Upper lobe of right lung (tissue), 1 donor: ENCODE data around the gene IRF1. TPM values are rescaled to one million over a fixed set of nuclear protein-coding genes. Genes with fewer than 3 reads are reported as not detected.

Experiments used
- ATAC-seq: fragments of 200-7000 bp; cut with Tn5 transposase; one replicate; pipeline ENCODE4 v1.9.1; 2020; ENCODE audit warnings: mild to moderate bottlenecking, moderate library complexity
- DNase-seq: peaks from one replicate; pipeline ENCODE4 v3.0.0-alpha.2; 2020
- H3K27ac ChIP-seq: fragments of 200-600 bp; one replicate; pipeline ENCODE4 v1.8.0; 2022
- H3K27me3 ChIP-seq: fragments of 200-600 bp; one replicate; pipeline ENCODE4 v1.8.0; 2022; ENCODE audit warnings: mild to moderate bottlenecking
- H3K36me3 ChIP-seq: fragments of 200-600 bp; one replicate; pipeline ENCODE4 v1.8.0; 2022
- H3K4me1 ChIP-seq: fragments of 200-600 bp; one replicate; pipeline ENCODE4 v1.8.0; 2022
- H3K4me3 ChIP-seq: fragments of 200-600 bp; one replicate; pipeline ENCODE4 v1.8.0; 2022; ENCODE audit warnings: mild to moderate bottlenecking
- H3K9me3 ChIP-seq: fragments of 200-600 bp; one replicate; pipeline ENCODE4 v1.8.0; 2022
- intact Hi-C: fragments of 100-400 bp; cut with DNase I; formaldehyde crosslinking; loops from one replicate; pipeline ENCODE4 v1.11.0; 2022
- total RNA-seq: library from RNA; stranded (reverse); fragmentation: NEBNext Ultra II Directional; extraction: Animal tissue kit (Norgen Biotek cat#: 25700); gene quantifications from one replicate; pipeline ENCODE4 v1.2.1, GENCODE V29; 2021
- TF ChIP-seq, protein P1 (sequence below): fragments of 200-600 bp; IDR thresholded peaks from one replicate; pipeline ENCODE4 v1.8.0; 2022; ENCODE audit warnings: antibody characterized with exemption
- donor health status: DM: no; HTN: yes; CAD: no; lungs with severe emphysema.

The IRF1 gene
- total RNA-seq, 1 donor from 2014 or later, result 59.5 TPM

DNA sequence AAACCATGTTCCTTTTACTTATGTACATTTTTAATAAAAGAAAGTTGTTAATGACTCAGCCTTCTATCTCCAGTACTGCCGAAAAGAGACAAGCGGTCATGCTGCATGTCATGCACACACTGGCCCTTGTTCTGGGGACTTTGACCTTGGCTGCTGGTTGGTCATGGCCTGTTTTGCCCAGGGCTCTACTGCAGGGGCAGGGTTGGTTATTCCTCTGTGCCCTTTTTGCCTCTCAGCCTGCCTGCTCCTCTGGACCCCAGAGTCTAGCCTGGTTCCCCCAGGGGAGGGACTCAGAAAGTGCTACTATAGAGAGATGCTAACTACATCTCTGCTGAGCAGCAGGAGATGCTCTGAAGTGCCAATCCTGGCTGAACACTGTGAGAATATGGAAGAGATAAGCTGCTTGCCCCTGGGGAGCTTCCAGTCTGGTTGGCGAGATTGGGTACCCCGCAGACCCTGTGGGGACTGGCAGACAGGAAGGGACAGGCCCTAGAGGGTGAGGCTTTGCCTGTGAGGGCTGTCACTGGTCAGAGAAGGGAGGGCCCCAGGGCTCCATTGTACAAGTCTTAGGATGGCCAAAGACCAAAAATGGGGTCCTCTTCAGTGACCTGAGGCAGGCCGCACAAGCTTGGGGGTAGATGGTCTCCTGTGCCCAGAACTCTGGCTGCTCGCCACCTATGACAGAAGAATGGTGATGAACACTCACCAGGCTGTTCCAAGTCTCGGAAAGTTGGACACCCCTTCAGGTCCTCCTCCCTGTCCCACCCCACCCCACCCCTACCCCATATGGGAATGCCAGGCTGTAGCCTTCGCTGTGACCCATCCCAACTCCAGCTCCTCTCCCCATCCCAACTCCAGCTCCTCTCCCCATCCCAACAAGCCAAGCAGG is 14.3 kb downstream of the IRF1 start:
- peak; percentile 29 for DNase-seq
- no peak for ATAC-seq
- Histone ChIP-seq H3K4me1 (peaks cover 3% of the 10 kb centered on the region), H3K4me3 (no peak overlapping the region), H3K27me3 (no peaks in the 10 kb centered on the region), H3K9me3 (no peaks in the 10 kb centered on the region), H3K27ac (peak overlapping the region; percentile 18), H3K36me3 (peaks cover 1% of the 10 kb centered on the region)
- intact Hi-C loops, result no loop called here
- TF ChIP-seq, protein P1, sequence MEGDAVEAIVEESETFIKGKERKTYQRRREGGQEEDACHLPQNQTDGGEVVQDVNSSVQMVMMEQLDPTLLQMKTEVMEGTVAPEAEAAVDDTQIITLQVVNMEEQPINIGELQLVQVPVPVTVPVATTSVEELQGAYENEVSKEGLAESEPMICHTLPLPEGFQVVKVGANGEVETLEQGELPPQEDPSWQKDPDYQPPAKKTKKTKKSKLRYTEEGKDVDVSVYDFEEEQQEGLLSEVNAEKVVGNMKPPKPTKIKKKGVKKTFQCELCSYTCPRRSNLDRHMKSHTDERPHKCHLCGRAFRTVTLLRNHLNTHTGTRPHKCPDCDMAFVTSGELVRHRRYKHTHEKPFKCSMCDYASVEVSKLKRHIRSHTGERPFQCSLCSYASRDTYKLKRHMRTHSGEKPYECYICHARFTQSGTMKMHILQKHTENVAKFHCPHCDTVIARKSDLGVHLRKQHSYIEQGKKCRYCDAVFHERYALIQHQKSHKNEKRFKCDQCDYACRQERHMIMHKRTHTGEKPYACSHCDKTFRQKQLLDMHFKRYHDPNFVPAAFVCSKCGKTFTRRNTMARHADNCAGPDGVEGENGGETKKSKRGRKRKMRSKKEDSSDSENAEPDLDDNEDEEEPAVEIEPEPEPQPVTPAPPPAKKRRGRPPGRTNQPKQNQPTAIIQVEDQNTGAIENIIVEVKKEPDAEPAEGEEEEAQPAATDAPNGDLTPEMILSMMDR, result no peak

DNA sequence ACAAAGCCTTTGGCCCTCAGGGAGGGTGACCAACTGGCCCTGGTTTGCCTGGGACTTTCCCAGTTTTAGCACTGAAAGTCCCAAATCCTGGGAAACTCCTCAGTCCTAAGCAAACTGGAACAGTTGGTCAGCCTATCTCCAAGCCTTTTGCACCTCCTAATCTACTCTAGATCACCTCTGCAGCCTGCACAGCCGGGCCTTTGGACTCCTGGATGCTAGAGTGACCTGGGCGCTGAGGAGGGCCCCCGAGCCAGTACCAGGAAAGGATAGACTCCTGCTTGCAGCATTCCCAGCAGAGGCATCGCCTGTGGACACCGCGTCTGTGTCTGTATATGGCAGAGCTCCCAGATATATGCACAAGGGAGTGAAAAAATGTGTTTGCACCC is 15.1 kb downstream of the IRF1 start:
- Histone ChIP-seq H3K27me3 (no peaks in the 10 kb centered on the region), H3K27ac (peak overlapping the region; percentile 18), H3K4me3 (no peak overlapping the region), H3K9me3 (no peaks in the 10 kb centered on the region), H3K4me1 (peaks cover 10% of the 10 kb centered on the region), H3K36me3 (peaks cover 2% of the 10 kb centered on the region)
- no peak for ATAC-seq
- peak; percentile 33 for DNase-seq
- TF ChIP-seq, protein P1, result no peak
- intact Hi-C loops, result no loop called here

DNA sequence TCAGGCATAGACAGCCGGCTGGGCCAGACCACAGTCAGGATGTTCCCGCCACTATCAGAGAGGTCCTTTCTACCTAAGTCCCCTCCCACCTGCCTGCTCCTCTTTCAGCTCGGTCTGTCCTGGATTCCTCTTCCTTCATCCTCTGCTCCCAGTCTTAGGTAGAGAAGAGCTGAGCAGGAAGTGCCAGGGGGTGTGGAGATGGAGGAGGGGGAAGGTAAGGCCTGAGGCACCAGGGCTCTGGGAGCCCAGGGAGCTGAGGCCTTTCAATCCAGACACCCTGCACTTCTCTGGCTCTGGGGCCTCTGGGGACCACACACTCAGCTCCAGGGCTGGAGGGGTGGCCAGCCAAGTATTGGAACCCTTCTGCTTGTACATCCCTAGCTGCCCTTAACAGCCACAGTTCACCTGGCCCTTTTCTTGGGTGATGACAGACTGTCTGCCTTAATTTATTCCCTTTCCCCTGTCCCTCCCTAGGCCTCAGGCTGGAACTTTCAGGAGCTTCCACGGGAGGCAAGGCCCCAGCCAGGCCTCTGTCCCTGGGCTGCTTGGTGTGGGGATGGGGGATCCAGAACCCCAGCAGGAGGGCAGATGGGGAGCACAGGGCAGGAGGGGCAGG is 15.6 kb downstream of the IRF1 start:
- DNase-seq (peak; percentile 32), ATAC-seq (no peak)
- H3K27ac ChIP-seq, result peak overlapping the region; percentile 14
- H3K9me3 ChIP-seq, result no peaks in the 10 kb centered on the region
- TF ChIP-seq, protein P1, result no peak
- peaks cover 16% of the 10 kb centered on the region for H3K4me1 ChIP-seq
- intact Hi-C loops, result no loop called here
- no peak overlapping the region for H3K4me3 ChIP-seq
- H3K27me3 ChIP-seq, result no peaks in the 10 kb centered on the region
- H3K36me3 ChIP-seq, result peaks cover 5% of the 10 kb centered on the region

DNA sequence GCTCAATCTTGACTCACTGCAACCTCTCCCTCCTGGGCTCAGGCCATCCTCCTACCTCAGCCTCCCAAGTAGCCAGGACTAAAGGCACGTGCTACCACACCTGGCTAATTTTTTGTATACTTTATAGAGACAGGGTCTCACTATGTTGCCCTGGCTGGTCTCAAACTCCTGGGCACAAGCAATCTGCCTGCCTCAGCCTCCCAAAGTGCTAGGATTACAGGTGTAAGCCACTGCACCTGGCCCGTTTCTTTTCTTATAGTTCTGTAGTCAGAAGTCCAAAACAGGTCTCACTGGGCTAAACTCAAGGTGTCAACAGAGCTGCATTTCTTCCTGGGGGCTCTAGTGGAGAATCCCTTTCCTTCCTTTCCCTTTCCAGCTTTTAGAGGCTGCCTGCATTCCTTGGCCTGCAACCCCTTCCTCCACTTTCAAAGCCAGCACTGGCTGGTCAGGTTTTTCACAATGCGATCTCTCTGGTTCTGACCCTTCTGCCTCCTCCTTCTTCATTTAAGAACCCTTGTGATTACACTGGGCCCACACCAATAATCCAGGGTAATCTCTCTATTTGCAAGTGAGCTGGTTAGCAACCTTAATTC is 16.3 kb downstream of the IRF1 start:
- intact Hi-C loops, result no loop called here
- H3K9me3 ChIP-seq, result no peaks in the 10 kb centered on the region
- no peak overlapping the region for H3K4me3 ChIP-seq
- no peaks in the 10 kb centered on the region for H3K27me3 ChIP-seq
- peaks cover 5% of the 10 kb centered on the region for H3K36me3 ChIP-seq
- peaks cover 23% of the 10 kb centered on the region for H3K4me1 ChIP-seq
- ATAC-seq (no peak), DNase-seq (peak; percentile 3)
- H3K27ac ChIP-seq, result peak overlapping the region; percentile 60
- TF ChIP-seq, protein P1, result no peak

DNA sequence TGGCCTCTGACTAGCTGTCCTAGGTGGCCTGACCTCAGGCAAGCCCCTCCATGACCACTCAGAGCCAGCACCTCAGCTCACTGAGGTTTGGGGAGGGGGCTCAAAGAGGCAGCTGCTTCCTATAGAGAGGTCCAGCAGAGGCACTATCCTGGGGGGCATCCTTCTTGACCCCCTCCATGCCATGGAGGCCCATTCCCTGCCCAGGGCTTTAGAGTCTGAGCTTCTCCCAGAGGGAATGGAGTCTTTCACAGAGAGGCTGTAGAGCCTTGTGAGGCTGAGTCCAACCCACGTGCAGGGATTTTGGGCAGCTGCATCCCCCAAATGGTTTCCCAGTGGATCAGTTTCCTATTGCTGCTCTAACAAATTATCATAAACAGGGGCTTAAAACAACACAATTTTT is 16.9 kb downstream of the IRF1 start:
- ATAC-seq, result no peak
- Histone ChIP-seq H3K36me3 (peaks cover 5% of the 10 kb centered on the region), H3K4me3 (no peak overlapping the region), H3K27ac (peak overlapping the region; percentile 60), H3K9me3 (no peaks in the 10 kb centered on the region), H3K4me1 (peaks cover 25% of the 10 kb centered on the region), H3K27me3 (no peaks in the 10 kb centered on the region)
- TF ChIP-seq, protein P1, result no peak
- intact Hi-C loops, result no loop called here
- DNase-seq, result peak; percentile 17
